ENCODE data around the gene PDIA2.

PDIA2 gene

DNA sequence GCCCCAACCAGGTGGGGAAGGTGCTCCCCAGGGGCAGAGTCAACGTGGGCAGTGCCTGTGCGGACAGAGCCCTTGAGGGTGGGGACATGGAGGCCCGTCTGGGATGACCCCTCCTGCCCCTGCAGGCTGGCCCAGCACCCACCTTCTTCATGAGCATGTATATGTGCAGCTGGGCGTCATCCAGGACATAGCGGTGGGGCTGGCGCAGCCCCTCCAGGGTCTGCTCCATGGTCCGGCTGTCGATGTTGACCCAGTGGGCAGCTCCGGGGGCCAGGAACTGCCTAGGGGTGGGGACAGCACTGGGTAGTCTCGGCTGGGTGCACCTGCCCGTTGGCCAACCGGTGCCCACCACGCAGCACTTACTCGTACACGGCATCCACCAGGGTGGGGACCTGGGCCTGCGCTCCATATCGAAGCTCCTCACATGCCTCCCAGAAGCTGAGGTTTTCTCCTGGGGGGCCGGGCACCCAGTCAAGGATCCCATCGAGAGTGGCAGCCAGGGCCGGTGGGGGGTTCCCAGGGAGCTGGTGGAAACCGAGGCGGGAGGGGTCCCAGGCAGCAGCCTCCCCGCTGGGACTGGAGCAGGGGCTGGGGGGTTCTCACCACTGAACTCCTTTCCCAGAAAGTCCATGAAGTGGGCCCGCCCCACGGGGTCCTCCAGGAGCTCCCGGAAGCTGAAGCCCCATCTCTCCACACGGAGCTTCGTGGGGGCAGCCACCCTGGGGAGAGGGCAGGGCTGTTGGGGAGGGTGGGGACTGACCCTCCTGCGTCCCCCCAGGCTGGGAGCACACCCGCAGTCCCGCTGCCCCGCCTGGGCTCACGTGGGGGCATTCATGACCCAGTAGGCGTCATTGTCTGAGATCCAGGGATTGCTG is 12.3 kb upstream of the PDIA2 start:
- H3K27ac ChIP-seq, result no peak overlapping the region
- TF ChIP-seq CTCF (IDR thresholded peaks at IDR 0.05) (no peak), ZFX (IDR thresholded peaks at IDR 0.05; ENCODE audit: borderline replicate concordance) (no peak)

DNA sequence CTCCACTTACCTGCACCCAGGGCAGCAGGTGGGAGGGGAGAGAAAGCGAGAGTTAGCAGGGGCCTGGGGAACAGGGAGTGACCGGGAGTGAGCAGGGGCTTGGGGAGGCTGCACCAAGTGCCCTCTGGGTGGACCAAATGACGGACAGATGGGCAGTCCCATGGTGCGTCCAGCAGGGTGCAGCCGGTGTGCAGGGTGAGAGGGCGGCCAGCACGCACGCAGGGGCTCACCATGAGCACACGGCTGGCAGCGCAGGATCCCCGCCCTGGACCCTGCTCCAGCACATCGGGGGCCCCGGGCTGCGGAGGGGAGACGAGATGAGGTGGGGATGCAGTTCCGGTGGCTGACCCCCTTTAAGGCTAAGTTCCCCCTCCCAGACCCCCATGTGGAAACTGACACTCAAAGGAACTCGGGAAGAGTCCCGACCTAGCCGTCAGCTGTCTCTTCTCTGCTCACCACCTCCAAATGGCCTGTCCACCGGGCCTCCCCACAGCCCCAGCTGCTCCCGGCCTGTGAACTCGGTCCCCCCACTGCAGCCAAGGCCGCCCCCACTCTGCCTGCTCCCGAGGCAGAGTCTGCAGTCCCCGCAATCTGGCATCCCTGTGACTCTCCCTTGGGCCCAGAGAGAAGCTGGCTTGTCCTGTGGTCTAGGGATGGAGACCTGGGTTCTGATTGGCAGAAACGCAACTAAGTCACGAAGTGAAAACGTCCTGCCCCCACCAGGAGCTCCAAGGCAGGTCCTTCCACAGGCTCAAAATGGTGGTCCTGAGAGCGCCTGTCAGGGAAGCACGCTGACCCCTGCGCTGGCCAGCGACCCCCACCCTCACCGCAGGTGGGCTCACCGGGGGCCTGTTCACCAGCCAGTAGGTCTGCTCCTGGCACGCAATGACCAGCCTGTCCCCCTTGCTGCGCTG is 10.1 kb upstream of the PDIA2 start:
- TF ChIP-seq CTCF (IDR thresholded peaks at IDR 0.05) (no peak), ZFX (IDR thresholded peaks at IDR 0.05; ENCODE audit: borderline replicate concordance) (no peak)
- no peak overlapping the region for H3K27ac ChIP-seq

DNA sequence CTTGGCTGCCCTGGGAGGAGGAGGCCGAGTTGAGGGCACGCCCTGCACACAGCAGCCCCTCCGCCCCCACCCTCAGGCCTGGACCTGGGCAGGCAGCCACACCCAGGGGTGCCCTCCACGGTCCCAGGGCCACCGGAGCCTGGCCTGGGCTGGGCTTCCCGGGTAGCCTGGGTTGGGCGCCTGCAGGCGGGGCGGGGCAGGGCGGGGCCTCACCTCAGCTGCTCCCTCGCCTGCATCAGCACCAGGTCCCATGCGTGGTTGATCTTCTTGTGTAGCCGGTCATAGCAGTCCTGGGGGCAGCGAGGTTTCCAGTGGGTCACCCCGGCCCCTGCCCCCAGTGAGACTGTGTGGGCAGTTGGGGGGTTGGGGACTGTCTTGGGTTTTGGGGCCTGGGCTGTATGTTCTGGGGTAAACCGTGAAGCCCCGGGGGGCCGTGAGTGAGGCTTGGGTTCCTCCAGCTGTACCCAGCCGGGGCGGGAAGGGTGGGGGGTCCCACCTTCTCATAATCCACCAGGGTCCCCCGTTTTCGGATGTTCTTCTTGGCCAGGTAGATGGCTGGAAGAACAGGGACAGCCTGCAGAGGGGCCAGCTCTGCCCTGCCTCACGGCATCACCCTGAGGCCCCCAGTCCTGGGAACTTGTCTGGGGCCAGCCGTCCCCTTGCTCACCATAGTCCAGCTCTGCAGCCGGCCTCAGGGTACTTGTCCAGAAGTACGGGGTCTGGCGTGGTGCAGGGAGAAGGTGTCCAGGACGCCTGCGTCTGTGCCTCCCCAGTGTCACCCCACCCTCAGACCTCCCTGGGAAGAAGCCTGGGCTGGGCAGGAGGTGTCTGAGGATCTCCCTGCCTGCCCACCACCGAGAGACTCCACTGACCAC is 9.2 kb upstream of the PDIA2 start:
- H3K27ac ChIP-seq, result no peak overlapping the region
- TF ChIP-seq ZFX (IDR thresholded peaks at IDR 0.05; ENCODE audit: borderline replicate concordance) (no peak), CTCF (IDR thresholded peaks at IDR 0.05) (no peak)

GRCh38 chr16:275041-275641 is 7.8 kb upstream of the PDIA2 start:
- no peak for TF ChIP-seq ZFX (IDR thresholded peaks at IDR 0.05; ENCODE audit: borderline replicate concordance)
- TF ChIP-seq CTCF (IDR thresholded peaks at IDR 0.05), result no peak
- peak overlapping the region; percentile 40 for H3K27ac ChIP-seq

DNA sequence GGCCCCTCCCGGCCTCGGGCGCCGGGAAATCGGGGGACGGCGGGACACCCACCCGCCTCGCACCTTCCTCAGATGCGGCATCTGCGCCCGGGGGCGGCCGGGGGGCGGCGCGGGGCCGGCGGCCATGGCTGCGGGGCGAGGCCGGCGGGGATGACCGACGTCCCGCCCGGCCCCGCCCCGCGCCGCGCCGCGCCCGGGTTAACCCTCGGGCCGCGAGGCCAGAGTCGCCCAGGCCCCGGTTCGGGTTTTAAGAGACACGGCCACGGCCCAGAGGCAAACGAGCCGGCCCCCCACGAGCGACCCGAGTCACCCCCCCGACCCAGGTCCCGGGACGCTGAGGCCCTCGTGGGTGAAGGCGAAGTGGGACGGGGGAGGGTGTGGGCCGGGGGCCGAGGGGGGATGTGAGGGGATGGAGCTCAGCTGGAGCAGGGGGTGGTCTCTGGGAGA is 7.2 kb upstream of the PDIA2 start, which contains the start of gene RGS11:
Gene RGS11 (minus strand): TSS at position 159 of the 447 bp plus-strand sequence. CDS start 33 bp downstream, at position 126.
- TF ChIP-seq ZFX (IDR thresholded peaks at IDR 0.05; ENCODE audit: borderline replicate concordance), result no peak
- peak within 1 kb of the TSS; percentile 40 for H3K27ac ChIP-seq

GRCh38 chr16:276426-277077 is 6.4 kb upstream of the PDIA2 start:
- H3K27ac ChIP-seq, result no peak overlapping the region
- TF ChIP-seq ZFX (IDR thresholded peaks at IDR 0.05; ENCODE audit: borderline replicate concordance), result no peak
- no peak for TF ChIP-seq CTCF (IDR thresholded peaks at IDR 0.05)

Measured in 22Rv1 (cell line).